H9 (cell line): Measurements from ENCODE around the gene BRK1. TPM values are rescaled to one million over a fixed set of nuclear protein-coding genes. Genes with fewer than 3 reads are reported as not detected.
A peak's percentile ranks its signal among the peaks of the same experiment; 100 is the strongest.

ENCODE experiments used
- DNase-seq: peaks from one replicate; pipeline ENCODE4 v3.0.0-alpha.2; 2017
- H2AFZ ChIP-seq: one replicate; pipeline ENCODE4 v1.6.1; 2013; ENCODE audit warnings: mild to moderate bottlenecking, low read length, control low read depth, moderate library complexity
- H2AK5ac ChIP-seq: 2 replicates; pipeline ENCODE4 v1.6.1; 2013; ENCODE audit warnings: low read length, control low read depth, mixed read lengths; ENCODE audit not compliant: insufficient read length
- H2BK120ac ChIP-seq: one replicate; pipeline ENCODE4 v1.6.1; 2013; ENCODE audit warnings: low read depth, mild to moderate bottlenecking, low read length, control low read depth, inconsistent platforms; ENCODE audit not compliant: poor library complexity, severe bottlenecking
- H2BK12ac ChIP-seq: 2 replicates; pipeline ENCODE4 v1.6.1; 2013; ENCODE audit warnings: low read length, control low read depth, mixed read lengths, low read depth; ENCODE audit not compliant: insufficient read length
- H2BK15ac ChIP-seq: 2 replicates; pipeline ENCODE4 v1.6.1; 2013; ENCODE audit warnings: low read depth, low read length, control low read depth
- H2BK20ac ChIP-seq: one replicate; pipeline ENCODE4 v1.6.1; 2013; ENCODE audit warnings: low read depth, mild to moderate bottlenecking, low read length, control low read depth, inconsistent platforms; ENCODE audit not compliant: poor library complexity, severe bottlenecking
- H2BK5ac ChIP-seq: 2 replicates; pipeline ENCODE4 v1.6.1; 2013; ENCODE audit warnings: low read length, control low read depth, mixed read lengths; ENCODE audit not compliant: insufficient read length
- H3K14ac ChIP-seq: 2 replicates; pipeline ENCODE4 v1.6.1; 2013; ENCODE audit warnings: low read length, control low read depth; ENCODE audit not compliant: insufficient read depth
- H3K18ac ChIP-seq: 2 replicates; pipeline ENCODE4 v1.6.1; 2013; ENCODE audit warnings: low read depth, mild to moderate bottlenecking, mixed read lengths, low read length, control low read depth; ENCODE audit not compliant: insufficient read length
- H3K23ac ChIP-seq: 2 replicates; pipeline ENCODE4 v1.6.1; 2013; ENCODE audit warnings: low read length, control low read depth, mixed read lengths, low read depth; ENCODE audit not compliant: insufficient read length
- H3K23me2 ChIP-seq: 2 replicates; pipeline ENCODE4 v1.6.1; 2013; ENCODE audit warnings: low read depth, mild to moderate bottlenecking, mixed read lengths, low read length, control low read depth; ENCODE audit not compliant: insufficient read length, poor library complexity, severe bottlenecking
- H3K27ac ChIP-seq: 2 replicates; pipeline ENCODE4 v1.5.1; 2013; ENCODE audit warnings: low read length, control low read depth, mixed read lengths, low read depth; ENCODE audit not compliant: insufficient read length
- H3K27me3 ChIP-seq: 2 replicates; pipeline ENCODE4 v1.6.1; 2013; ENCODE audit warnings: low read length, control low read depth, inconsistent platforms; ENCODE audit not compliant: insufficient read depth
- H3K4ac ChIP-seq: 2 replicates; pipeline ENCODE4 v1.6.1; 2013; ENCODE audit warnings: low read depth, mild to moderate bottlenecking, control low read depth, inconsistent platforms, low read length, moderate library complexity
- H3K4me1 ChIP-seq: 2 replicates; pipeline ENCODE4 v1.6.1; 2013; ENCODE audit warnings: low read length, control low read depth, inconsistent platforms; ENCODE audit not compliant: insufficient read depth
- H3K4me2 ChIP-seq: 2 replicates; pipeline ENCODE4 v1.6.1; 2013; ENCODE audit warnings: low read length, control low read depth, mixed read lengths; ENCODE audit not compliant: insufficient read length, insufficient read depth
- H3K56ac ChIP-seq: 2 replicates; pipeline ENCODE4 v1.6.1; 2013; ENCODE audit warnings: low read depth, mild to moderate bottlenecking, mixed read lengths, low read length, control low read depth; ENCODE audit not compliant: insufficient read length
- H3K79me1 ChIP-seq: 2 replicates; pipeline ENCODE4 v1.6.1; 2013; ENCODE audit warnings: low read depth, mild to moderate bottlenecking, moderate library complexity, low read length, control low read depth, inconsistent platforms; ENCODE audit not compliant: insufficient read depth, poor library complexity, severe bottlenecking
- H3K79me2 ChIP-seq: 2 replicates; pipeline ENCODE4 v1.6.1; 2013; ENCODE audit warnings: low read length, control low read depth, inconsistent platforms; ENCODE audit not compliant: insufficient read depth
- H3K9ac ChIP-seq: 2 replicates; pipeline ENCODE4 v1.6.1; 2013; ENCODE audit warnings: low read length, control low read depth, mixed read lengths; ENCODE audit not compliant: insufficient read length; ENCODE audit errors: extremely low read depth
- H3K9me3 ChIP-seq: one replicate; pipeline ENCODE4 v1.6.1; 2013; ENCODE audit warnings: low read depth, low read length, inconsistent platforms; ENCODE audit not compliant: control insufficient read depth
- H3T11ph ChIP-seq: one replicate; pipeline ENCODE4 v1.6.1; 2013; ENCODE audit warnings: mild to moderate bottlenecking, low read length, control low read depth, inconsistent platforms
- H4K20me1 ChIP-seq: one replicate; pipeline ENCODE4 v1.6.1; 2013; ENCODE audit not compliant: control insufficient read depth, insufficient read length, insufficient read depth
- H4K5ac ChIP-seq: 2 replicates; pipeline ENCODE4 v1.6.1; 2013; ENCODE audit warnings: low read depth, mild to moderate bottlenecking, mixed read lengths, low read length, control low read depth; ENCODE audit not compliant: insufficient read length
- H4K8ac ChIP-seq: replicated peaks from 2 replicates; pipeline ENCODE4 v1.6.1; 2013; ENCODE audit warnings: low read length, control low read depth, mixed read lengths, low read depth; ENCODE audit not compliant: insufficient read length
- H4K91ac ChIP-seq: 2 replicates; pipeline ENCODE4 v1.6.1; 2013; ENCODE audit warnings: low read depth, mild to moderate bottlenecking, moderate library complexity, mixed read lengths, low read length, control low read depth; ENCODE audit not compliant: insufficient read length
- H3K27ac Mint-ChIP-seq, 3 experiments: 2 replicates in 2 of 3; 3 replicates in 1 of 3; pipeline ENCODE4 v1.8.0; 2020 to 2021; ENCODE audit warnings: mixed read lengths in 3 of 3, mild to moderate bottlenecking in 1 of 3, moderate library complexity in 1 of 3
- H3K27me3 Mint-ChIP-seq: 2 replicates; pipeline ENCODE4 v1.8.0; 2021; ENCODE audit warnings: low read depth, mild to moderate bottlenecking, moderate library complexity, mixed read lengths
- H3K36me3 Mint-ChIP-seq, 3 experiments: 2 replicates in 2 of 3; 3 replicates in 1 of 3; pipeline ENCODE4 v1.8.0; 2020 to 2021; ENCODE audit warnings: low read depth in 3 of 3, mixed read lengths in 3 of 3; ENCODE audit not compliant: insufficient read depth in 1 of 3
- H3K4me1 Mint-ChIP-seq, 2 experiments: 2 replicates each; pipeline ENCODE4 v1.8.0; 2020; ENCODE audit warnings: mixed read lengths in 2 of 2
- H3K4me3 Mint-ChIP-seq, 2 experiments: 2 replicates in 1 of 2; 3 replicates in 1 of 2; pipeline ENCODE4 v1.8.0; 2020 to 2021; ENCODE audit warnings: mild to moderate bottlenecking in 2 of 2, mixed read lengths in 2 of 2, moderate library complexity in 1 of 2
- H3K9me3 Mint-ChIP-seq, 2 experiments: 2 replicates in 1 of 2; 3 replicates in 1 of 2; pipeline ENCODE4 v1.8.0; 2020; ENCODE audit warnings: mild to moderate bottlenecking in 2 of 2, mixed read lengths in 2 of 2, moderate library complexity in 1 of 2
- CTCF ChIP-seq: fragments of 200-600 bp; sonication (generic); conservative IDR thresholded peaks from 3 replicates; pipeline ENCODE4 v1.8.0; 2021; ENCODE audit warnings: antibody characterized with exemption, mild to moderate bottlenecking
- WGBS: extraction: QIAGEN DNeasy Blood & Tissue Kit; methylation state at CpG from one replicate; pipeline ENCODE4 v1.1.7; 2013; ENCODE audit warnings: missing lambda C conversion rate, low lambda C conversion rate, mixed read lengths; ENCODE audit not compliant: insufficient read length; ENCODE audit errors: extremely low coverage; 5-methylcytosine and 5-hydroxymethylcytosine counted together
- total RNA-seq: library from RNA; stranded (reverse); gene quantifications from 2 replicates; pipeline ENCODE4 v1.2.1, GENCODE V29; 2021

Gene BRK1
- total RNA-seq, 1 experiment from 2014 or later, result 121 TPM

GRCh38 chr3:10149226-10149625, 33.8 kb downstream of the BRK1 start:
- Histone ChIP-seq H4K8ac (no peak overlapping the region), H3K27ac (no peak overlapping the region), H3K23me2 (no peaks in the 10 kb centered on the region), H2BK12ac (no peak overlapping the region), H3K18ac (no peak overlapping the region), H4K20me1 (no peaks in the 10 kb centered on the region), H2BK20ac (no peak overlapping the region), H3K14ac (no peak overlapping the region), H3K27me3 (no peaks in the 10 kb centered on the region), H3K9ac (no peak overlapping the region), H3K79me2 (peaks cover 5% of the 10 kb centered on the region; the same call in 1 of the 2 replicates), H2BK15ac (no peak overlapping the region), H4K91ac (no peak overlapping the region), H3K4me1 (no peaks in the 10 kb centered on the region), H3K56ac (no peak overlapping the region), H4K5ac (no peak overlapping the region), H2AFZ (no peak overlapping the region), H2BK120ac (no peak overlapping the region), H3T11ph (no peak overlapping the region), H3K79me1 (peaks cover 8% of the 10 kb centered on the region), H3K4me2 (no peak overlapping the region), H3K9me3 (no peaks in the 10 kb centered on the region), H3K4ac (no peak overlapping the region), H2AK5ac (no peak overlapping the region), H2BK5ac (no peak overlapping the region), H3K23ac (no peak overlapping the region)
- Mint-ChIP-seq H3K9me3 (no peaks in the 10 kb centered on the region), H3K36me3 (peaks cover 31 to 73% (median 66%) of the 10 kb centered on the region in 3 experiments), H3K27me3 (no peaks in the 10 kb centered on the region), H3K27ac (peak overlapping the region in 1 of 3 experiments; percentile 51; a peak in 1 of 7 replicates), H3K4me3 (no peak overlapping the region), H3K4me1 (peaks cover 3% of the 10 kb centered on the region in 2 experiments; a peak in 1 of 4 replicates)
- TF ChIP-seq CTCF, result no peak
- DNase-seq, result no peak
- WGBS, result no CpG with 5 or more reads among the region's 8 CpGs
